Neural progenitor cell (in vitro differentiated cells): ENCODE data around the gene NUP93.

Source experiments
- CTCF ChIP-seq: fragments of 200-600 bp; sonication (generic); IDR thresholded peaks from 2 replicates; pipeline ENCODE4 v1.5.1; 2017; ENCODE audit warnings: antibody characterized with exemption, mild to moderate bottlenecking
- EZH2 ChIP-seq: fragments of 200-600 bp; sonication (generic); IDR thresholded peaks from 2 replicates; pipeline ENCODE4 v1.6.1; 2017; ENCODE audit warnings: antibody characterized with exemption, mild to moderate bottlenecking, moderate library complexity
- EZH2phosphoT487 ChIP-seq: fragments of 200-600 bp; sonication (generic); IDR thresholded peaks from 2 replicates; pipeline ENCODE4 v1.6.1; 2017; ENCODE audit warnings: antibody characterized with exemption

- TF ChIP-seq CTCF (no peak), EZH2 (no peak), EZH2phosphoT487 (no peak)
Measured at GRCh38 chr16:56888806-56889205, 158.9 kb downstream of the NUP93 start.
